Measurements from ENCODE around the gene METTL8.

The METTL8 gene

GRCh38 chr2:171402906-171403580 is 30.7 kb downstream of the METTL8 start:
- Histone ChIP-seq H3K4ac (ENCODE audit: low read depth, low read length) (no peak overlapping the region), H3K79me2 (ENCODE audit: control insufficient read depth, insufficient read depth, low read length) (peaks cover 2% of the 10 kb centered on the region), H3K4me3 (ENCODE audit: low read length) (no peak overlapping the region), H3K18ac (ENCODE audit: low read length) (no peak overlapping the region), H3K23ac (ENCODE audit: low read length) (no peak overlapping the region), H3K9ac (ENCODE audit: low read length) (no peak overlapping the region), H3K4me2 (ENCODE audit: low read length) (no peak overlapping the region), H3K36me3 (ENCODE audit: control insufficient read depth, insufficient read depth, low read length) (no peaks in the 10 kb centered on the region), H4K8ac (ENCODE audit: low read depth, low read length) (no peak overlapping the region), H2BK15ac (replicated peaks; ENCODE audit: low read depth) (no peak overlapping the region), H2AK5ac (ENCODE audit: low read length) (no peak overlapping the region), H3K4me1 (ENCODE audit: control insufficient read depth, low read depth, low read length) (no peaks in the 10 kb centered on the region), H2BK5ac (ENCODE audit: low read length) (no peak overlapping the region), H3K79me1 (ENCODE audit: low read length) (peaks cover 5% of the 10 kb centered on the region), H3K56ac (ENCODE audit: low read length) (no peak overlapping the region), H3K27me3 (ENCODE audit: insufficient read depth, low read length, poor library complexity) (no peaks in the 10 kb centered on the region), H4K5ac (ENCODE audit: low read length) (no peak overlapping the region), H3K27ac (ENCODE audit: low read depth, low read length) (no peak overlapping the region), H2BK120ac (ENCODE audit: low read depth, low read length) (no peak overlapping the region)
- no peak for DNase-seq
- no CpG with 5 or more reads among the region's 4 CpGs for WGBS (ENCODE audit: extremely low coverage, insufficient coverage, low lambda C conversion rate)

- no peak overlapping the region for H3K9ac ChIP-seq (ENCODE audit: low read length)
- no peak overlapping the region for H3K4me2 ChIP-seq (ENCODE audit: low read length)
- no peak overlapping the region for H4K8ac ChIP-seq (ENCODE audit: low read depth, low read length)
- no peak overlapping the region for H2BK15ac ChIP-seq (replicated peaks; ENCODE audit: low read depth)
- peaks cover 5% of the 10 kb centered on the region for H3K79me1 ChIP-seq (ENCODE audit: low read length)
- H3K27ac ChIP-seq (ENCODE audit: low read depth, low read length), result no peak overlapping the region
- H3K4me3 ChIP-seq (ENCODE audit: low read length), result no peak overlapping the region
- peaks cover 2% of the 10 kb centered on the region for H3K79me2 ChIP-seq (ENCODE audit: control insufficient read depth, insufficient read depth, low read length)
- no peak overlapping the region for H4K5ac ChIP-seq (ENCODE audit: low read length)
- H3K36me3 ChIP-seq (ENCODE audit: control insufficient read depth, insufficient read depth, low read length), result no peaks in the 10 kb centered on the region
- no peak overlapping the region for H2BK120ac ChIP-seq (ENCODE audit: low read depth, low read length)
- WGBS (ENCODE audit: extremely low coverage, insufficient coverage, low lambda C conversion rate), result no CpG with 5 or more reads among the region's 1 CpG
- no peak overlapping the region for H2AK5ac ChIP-seq (ENCODE audit: low read length)
- no peak overlapping the region for H3K4ac ChIP-seq (ENCODE audit: low read depth, low read length)
- no peak overlapping the region for H3K56ac ChIP-seq (ENCODE audit: low read length)
- H3K23ac ChIP-seq (ENCODE audit: low read length), result no peak overlapping the region
- H3K4me1 ChIP-seq (ENCODE audit: control insufficient read depth, low read depth, low read length), result no peaks in the 10 kb centered on the region
- H3K27me3 ChIP-seq (ENCODE audit: insufficient read depth, low read length, poor library complexity), result no peaks in the 10 kb centered on the region
- H2BK5ac ChIP-seq (ENCODE audit: low read length), result no peak overlapping the region
- H3K18ac ChIP-seq (ENCODE audit: low read length), result no peak overlapping the region
- DNase-seq, result no peak
These were observed 31.8 kb downstream of the METTL8 start for GRCh38 chr2:171401947-171402346.

DNA sequence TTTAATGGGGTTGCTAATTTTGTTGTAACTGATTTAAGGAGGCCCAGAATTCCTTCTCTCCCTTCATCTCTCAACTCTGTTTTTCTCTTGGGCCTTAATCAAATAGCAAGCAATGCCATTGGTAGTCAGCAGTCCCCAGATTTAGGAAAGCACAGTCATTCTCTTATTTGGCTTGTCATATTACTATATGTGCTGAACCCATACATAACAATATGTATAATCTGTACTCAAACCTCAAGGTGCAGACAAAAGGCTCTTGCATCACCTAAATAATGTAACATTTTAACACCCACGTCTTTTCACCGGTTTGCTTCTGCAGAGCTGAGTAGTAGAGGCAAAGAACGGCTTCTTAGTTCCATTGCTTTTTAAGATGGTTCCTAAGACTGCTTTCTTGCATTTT is 33.4 kb downstream of the METTL8 start:
- Histone ChIP-seq H2BK15ac (replicated peaks; ENCODE audit: low read depth) (no peak overlapping the region), H3K9ac (ENCODE audit: low read length) (no peak overlapping the region), H3K79me2 (ENCODE audit: control insufficient read depth, insufficient read depth, low read length) (peaks cover 2% of the 10 kb centered on the region), H3K56ac (ENCODE audit: low read length) (no peak overlapping the region), H3K27me3 (ENCODE audit: insufficient read depth, low read length, poor library complexity) (no peaks in the 10 kb centered on the region), H3K36me3 (ENCODE audit: control insufficient read depth, insufficient read depth, low read length) (no peaks in the 10 kb centered on the region), H3K4me2 (ENCODE audit: low read length) (no peak overlapping the region), H4K5ac (ENCODE audit: low read length) (no peak overlapping the region), H3K18ac (ENCODE audit: low read length) (no peak overlapping the region), H2BK120ac (ENCODE audit: low read depth, low read length) (no peak overlapping the region), H3K79me1 (ENCODE audit: low read length) (peaks cover 4% of the 10 kb centered on the region), H3K23ac (ENCODE audit: low read length) (no peak overlapping the region), H2BK5ac (ENCODE audit: low read length) (no peak overlapping the region), H3K4ac (ENCODE audit: low read depth, low read length) (no peak overlapping the region), H3K4me1 (ENCODE audit: control insufficient read depth, low read depth, low read length) (no peaks in the 10 kb centered on the region), H3K4me3 (ENCODE audit: low read length) (no peak overlapping the region), H4K8ac (ENCODE audit: low read depth, low read length) (no peak overlapping the region), H3K27ac (ENCODE audit: low read depth, low read length) (no peak overlapping the region), H2AK5ac (ENCODE audit: low read length) (no peak overlapping the region)
- no CpG with 5 or more reads among the region's 3 CpGs for WGBS (ENCODE audit: extremely low coverage, insufficient coverage, low lambda C conversion rate)
- DNase-seq, result no peak

DNA sequence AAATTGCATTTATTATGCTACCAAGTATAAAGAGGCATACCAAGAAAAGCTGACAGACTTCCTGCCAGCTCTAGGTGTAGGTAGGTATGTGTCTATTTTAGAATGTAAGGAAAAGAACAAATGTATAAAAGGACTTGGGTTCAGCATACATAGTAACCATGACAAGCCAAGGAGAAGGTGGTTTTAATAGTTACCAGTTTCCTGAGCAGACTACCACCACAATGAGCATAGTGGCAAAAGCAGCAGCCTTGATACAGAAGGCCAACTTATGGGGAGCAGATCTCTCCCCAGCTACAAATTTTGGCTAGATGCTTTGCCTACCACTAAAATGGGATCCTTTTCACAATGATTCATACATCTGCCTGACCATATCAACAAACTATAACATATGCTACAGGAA is 34.5 kb downstream of the METTL8 start:
- no peaks in the 10 kb centered on the region for H3K79me2 ChIP-seq (ENCODE audit: control insufficient read depth, insufficient read depth, low read length)
- DNase-seq, result no peak
- no peak overlapping the region for H3K9ac ChIP-seq (ENCODE audit: low read length)

DNA sequence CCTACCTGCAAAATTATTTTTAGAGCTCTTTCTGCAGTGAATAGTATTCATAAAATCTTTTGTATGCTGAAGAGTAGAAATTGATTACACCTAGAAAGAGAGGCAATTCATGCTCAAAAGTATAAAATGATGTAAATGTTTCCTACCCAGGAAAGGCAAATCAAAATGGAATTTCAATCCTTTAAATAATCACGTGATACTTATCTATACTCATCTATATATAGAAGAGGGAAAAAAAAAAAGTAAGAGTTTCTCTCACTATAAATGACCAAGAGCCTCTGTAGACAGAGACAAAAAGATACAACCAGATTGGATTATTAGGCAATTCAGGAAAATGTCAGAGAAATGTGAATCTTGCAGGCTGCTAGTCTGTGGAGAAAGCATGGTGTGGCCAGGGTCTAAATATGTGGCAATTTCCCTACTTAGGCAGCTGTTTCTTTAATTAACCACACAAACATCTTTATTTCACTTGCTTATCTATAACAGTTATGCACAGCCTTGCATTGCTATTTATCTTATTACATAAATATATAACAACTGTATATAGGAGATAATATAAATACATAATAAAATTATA is 39.5 kb downstream of the METTL8 start:
- no peak overlapping the region for H3K4me3 ChIP-seq (ENCODE audit: low read length)
- no peak for DNase-seq
- no peak overlapping the region for H3K27ac ChIP-seq (ENCODE audit: low read depth, low read length)
- H3K4me2 ChIP-seq (ENCODE audit: low read length), result no peak overlapping the region
- H3K36me3 ChIP-seq (ENCODE audit: control insufficient read depth, insufficient read depth, low read length), result no peaks in the 10 kb centered on the region
- no peak overlapping the region for H2BK15ac ChIP-seq (replicated peaks; ENCODE audit: low read depth)
- no peaks in the 10 kb centered on the region for H3K27me3 ChIP-seq (ENCODE audit: insufficient read depth, low read length, poor library complexity)
- H3K79me2 ChIP-seq (ENCODE audit: control insufficient read depth, insufficient read depth, low read length), result no peaks in the 10 kb centered on the region
- H4K8ac ChIP-seq (ENCODE audit: low read depth, low read length), result no peak overlapping the region
- no peak overlapping the region for H2BK5ac ChIP-seq (ENCODE audit: low read length)
- H3K56ac ChIP-seq (ENCODE audit: low read length), result no peak overlapping the region
- H3K23ac ChIP-seq (ENCODE audit: low read length), result no peak overlapping the region
- H3K4ac ChIP-seq (ENCODE audit: low read depth, low read length), result no peak overlapping the region
- H3K79me1 ChIP-seq (ENCODE audit: low read length), result peaks cover 1% of the 10 kb centered on the region
- H3K18ac ChIP-seq (ENCODE audit: low read length), result no peak overlapping the region
- no peaks in the 10 kb centered on the region for H3K4me1 ChIP-seq (ENCODE audit: control insufficient read depth, low read depth, low read length)
- H2AK5ac ChIP-seq (ENCODE audit: low read length), result no peak overlapping the region
- no peak overlapping the region for H4K5ac ChIP-seq (ENCODE audit: low read length)
- WGBS (ENCODE audit: extremely low coverage, insufficient coverage, low lambda C conversion rate), result no CpG with 5 or more reads among the region's 1 CpG
- no peak overlapping the region for H3K9ac ChIP-seq (ENCODE audit: low read length)
- H2BK120ac ChIP-seq (ENCODE audit: low read depth, low read length), result no peak overlapping the region

More for the DNA sequence above, 34.5 kb downstream of the METTL8 start:
- Histone ChIP-seq H3K79me1 (ENCODE audit: low read length) (peaks cover 2% of the 10 kb centered on the region), H2BK15ac (replicated peaks; ENCODE audit: low read depth) (no peak overlapping the region), H3K4ac (ENCODE audit: low read depth, low read length) (no peak overlapping the region), H3K4me2 (ENCODE audit: low read length) (no peak overlapping the region), H2BK120ac (ENCODE audit: low read depth, low read length) (no peak overlapping the region), H3K36me3 (ENCODE audit: control insufficient read depth, insufficient read depth, low read length) (no peaks in the 10 kb centered on the region), H3K23ac (ENCODE audit: low read length) (no peak overlapping the region), H3K56ac (ENCODE audit: low read length) (no peak overlapping the region), H2AK5ac (ENCODE audit: low read length) (no peak overlapping the region), H3K27ac (ENCODE audit: low read depth, low read length) (no peak overlapping the region), H3K4me1 (ENCODE audit: control insufficient read depth, low read depth, low read length) (no peaks in the 10 kb centered on the region), H3K4me3 (ENCODE audit: low read length) (no peak overlapping the region), H3K18ac (ENCODE audit: low read length) (no peak overlapping the region), H2BK5ac (ENCODE audit: low read length) (no peak overlapping the region), H3K27me3 (ENCODE audit: insufficient read depth, low read length, poor library complexity) (no peaks in the 10 kb centered on the region), H4K5ac (ENCODE audit: low read length) (no peak overlapping the region), H4K8ac (ENCODE audit: low read depth, low read length) (no peak overlapping the region)

DNA sequence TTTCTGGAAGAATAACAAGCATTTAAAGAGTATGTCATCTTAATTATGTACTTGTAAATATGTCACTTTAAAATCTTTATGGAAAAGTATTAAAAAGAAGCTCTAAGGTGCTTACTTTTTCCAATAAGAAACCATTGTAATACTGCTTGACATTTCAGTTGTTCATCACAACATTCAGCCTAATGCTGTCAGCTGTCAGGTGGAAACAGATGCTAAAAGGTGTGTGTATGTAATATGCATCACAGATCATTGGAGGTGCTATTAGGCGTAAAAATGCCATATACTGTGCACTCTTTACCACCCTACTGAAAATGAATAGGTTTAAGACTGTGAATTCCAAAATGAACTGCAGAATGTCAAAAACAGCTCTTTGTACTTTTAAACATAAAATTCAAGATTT is 40.3 kb downstream of the METTL8 start:
- Histone ChIP-seq H3K4ac (ENCODE audit: low read depth, low read length) (no peak overlapping the region), H3K4me2 (ENCODE audit: low read length) (no peak overlapping the region), H3K4me1 (ENCODE audit: control insufficient read depth, low read depth, low read length) (no peaks in the 10 kb centered on the region), H3K27ac (ENCODE audit: low read depth, low read length) (no peak overlapping the region), H3K27me3 (ENCODE audit: insufficient read depth, low read length, poor library complexity) (no peaks in the 10 kb centered on the region), H2BK15ac (replicated peaks; ENCODE audit: low read depth) (no peak overlapping the region), H3K79me2 (ENCODE audit: control insufficient read depth, insufficient read depth, low read length) (no peaks in the 10 kb centered on the region), H3K9ac (ENCODE audit: low read length) (no peak overlapping the region), H2BK5ac (ENCODE audit: low read length) (no peak overlapping the region), H3K56ac (ENCODE audit: low read length) (no peak overlapping the region), H2BK120ac (ENCODE audit: low read depth, low read length) (no peak overlapping the region), H3K18ac (ENCODE audit: low read length) (no peak overlapping the region), H3K36me3 (ENCODE audit: control insufficient read depth, insufficient read depth, low read length) (no peaks in the 10 kb centered on the region), H3K23ac (ENCODE audit: low read length) (no peak overlapping the region), H4K5ac (ENCODE audit: low read length) (no peak overlapping the region), H2AK5ac (ENCODE audit: low read length) (no peak overlapping the region), H4K8ac (ENCODE audit: low read depth, low read length) (no peak overlapping the region), H3K79me1 (ENCODE audit: low read length) (peaks cover 1% of the 10 kb centered on the region), H3K4me3 (ENCODE audit: low read length) (no peak overlapping the region)
- WGBS (ENCODE audit: extremely low coverage, insufficient coverage, low lambda C conversion rate), result no CpG with 5 or more reads among the region's 1 CpG
- no peak for DNase-seq

Data from mesendoderm (in vitro differentiated cells).